Cerebellar cortex (tissue), 1 donor: ENCODE measurements around the gene DOCK4.
A peak's percentile ranks its signal among the peaks of the same experiment; 100 is the strongest.
"Not testable (repeated sequence)": the region's sequence is repeated elsewhere in the genome, so short reads cannot be mapped to it uniquely, and the experiment has no call there.

Source experiments
- DNase-seq: peaks from one replicate; pipeline ENCODE4 v3.0.0-alpha.2; 2015; ENCODE audit warnings: low spot score

Gene DOCK4

DNA sequence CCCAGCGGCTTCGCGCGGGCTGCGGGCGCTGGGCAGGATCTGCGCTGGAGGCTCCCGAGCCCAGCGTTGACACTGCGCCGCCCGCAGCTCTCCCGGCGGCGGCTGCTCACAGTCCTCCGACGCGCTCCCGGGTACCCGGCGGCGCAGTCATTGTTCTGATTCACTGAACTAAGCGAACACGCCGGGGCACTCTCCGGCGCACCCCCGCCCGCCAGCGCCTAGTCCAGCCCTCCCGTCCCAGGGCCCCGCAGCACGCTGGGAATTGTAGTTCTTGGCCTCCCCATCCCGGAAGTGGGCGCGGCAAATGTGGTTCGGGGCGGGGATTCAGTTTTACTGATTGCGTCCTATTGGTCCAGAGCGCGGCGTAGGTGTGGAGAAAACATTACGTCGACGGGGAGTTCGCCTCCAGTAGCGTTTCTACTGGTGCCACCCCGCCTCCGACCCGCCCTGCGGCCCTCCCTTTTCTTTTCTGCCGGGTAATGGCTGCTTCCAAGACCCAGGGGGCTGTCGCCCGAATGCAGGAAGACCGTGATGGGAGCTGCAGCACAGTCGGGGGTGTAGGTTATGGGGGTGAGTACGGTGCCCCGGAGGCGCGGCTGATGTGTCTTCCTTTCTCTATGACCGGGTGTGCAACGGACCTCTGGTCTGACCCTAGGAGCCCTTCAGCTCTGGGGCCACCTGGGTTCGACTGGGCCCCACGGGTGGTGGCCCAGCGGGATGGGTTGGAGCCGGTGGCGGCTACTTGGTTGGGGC, at the start of gene DOCK4, which contains the start of gene ZNF277:
TSS of gene DOCK4 (minus strand) at position 162 of the 753 bp plus-strand sequence. CDS start 261 bp downstream, outside the sequence.
TSS of gene ZNF277 (plus strand) at position 458 of the 753 bp plus-strand sequence. CDS start at position 480, 22 bp downstream.
- peak; percentile 99 for DNase-seq

DNA sequence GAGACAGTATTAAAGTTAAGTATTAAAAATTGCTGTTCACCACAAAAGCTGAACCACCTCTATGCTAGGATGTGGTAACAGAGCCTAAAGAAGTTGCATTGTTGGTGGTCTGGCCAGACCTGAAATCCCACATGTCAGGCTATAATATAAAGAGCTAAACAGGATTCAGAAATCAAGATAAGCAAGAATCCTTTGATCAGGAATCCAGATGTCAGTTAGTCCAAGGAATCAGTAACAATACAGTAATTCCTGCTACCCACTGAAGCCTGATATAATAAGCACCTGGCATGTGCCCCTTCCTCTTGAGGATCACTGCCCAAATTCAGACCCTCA, 49.2 kb upstream of the DOCK4 start:
- DNase-seq = no peak

GRCh38 chr7:112254709-112255387, 48.6 kb upstream of the DOCK4 start:
- DNase-seq = no peak

GRCh38 chr7:112254156-112254555, 48.0 kb upstream of the DOCK4 start:
- no peak for DNase-seq

DNA sequence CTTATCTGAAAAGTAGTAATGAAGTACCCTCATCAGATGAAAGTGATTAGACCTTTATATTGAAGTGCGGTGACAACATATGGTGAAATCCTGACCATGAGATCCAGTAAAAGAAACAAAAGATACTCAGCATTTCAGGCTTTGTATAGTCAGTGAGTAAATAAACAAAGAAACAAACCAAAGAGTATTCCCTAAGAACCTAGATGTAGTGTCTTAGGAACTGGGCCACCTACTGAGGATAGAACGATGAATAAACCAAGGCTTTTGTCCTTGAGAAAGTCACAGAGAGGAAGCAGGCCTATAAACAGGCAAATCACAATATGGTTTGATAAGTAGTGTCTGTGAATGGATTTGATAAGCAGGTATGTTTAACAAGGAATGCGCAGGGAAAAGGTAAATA, 46.5 kb upstream of the DOCK4 start:
- DNase-seq = no peak

- no peak for DNase-seq
These were observed 45.9 kb upstream of the DOCK4 start for GRCh38 chr7:112252141-112252540.

- not testable (repeated sequence) for DNase-seq
These were observed 43.8 kb upstream of the DOCK4 start for GRCh38 chr7:112249967-112250366.

GRCh38 chr7:112248598-112248997, 42.4 kb upstream of the DOCK4 start:
- DNase-seq = no peak

DNA sequence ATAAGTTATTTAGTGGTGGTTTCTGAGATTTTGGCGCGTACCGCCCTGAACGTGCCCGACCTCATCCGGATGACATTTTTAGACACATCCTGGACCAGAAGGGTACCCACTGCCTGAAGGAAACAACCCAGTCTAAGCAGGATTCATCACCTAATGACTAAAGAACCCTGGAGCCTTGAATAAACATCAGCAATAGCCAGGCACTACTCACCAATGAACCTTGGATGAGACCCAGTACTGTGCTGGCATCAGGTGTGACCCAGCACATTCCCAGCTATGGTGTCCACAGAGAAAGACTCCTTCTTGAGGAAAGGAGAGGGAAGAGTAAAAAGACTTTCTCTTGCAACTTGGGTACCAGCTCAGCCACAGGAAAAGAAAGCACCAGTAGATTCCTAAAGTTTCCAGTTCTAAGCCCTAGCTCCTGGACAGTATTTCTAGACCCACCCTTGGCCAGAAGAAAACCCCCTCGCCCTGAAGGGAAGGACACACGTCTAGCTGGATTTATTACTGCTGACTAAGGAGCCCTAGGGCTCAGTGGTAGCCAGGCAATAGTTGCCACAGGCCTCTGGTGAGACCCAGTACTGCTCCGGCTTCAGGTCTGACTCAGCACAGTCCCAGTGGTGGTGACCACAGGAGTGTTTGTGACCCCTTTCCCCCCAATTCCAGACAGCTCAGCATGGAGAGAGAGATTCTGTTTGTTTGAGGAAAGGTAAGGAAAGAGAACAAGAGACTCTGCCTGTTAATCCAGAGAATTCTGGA, 32.8 kb upstream of the DOCK4 start:
- no peak for DNase-seq

DNA sequence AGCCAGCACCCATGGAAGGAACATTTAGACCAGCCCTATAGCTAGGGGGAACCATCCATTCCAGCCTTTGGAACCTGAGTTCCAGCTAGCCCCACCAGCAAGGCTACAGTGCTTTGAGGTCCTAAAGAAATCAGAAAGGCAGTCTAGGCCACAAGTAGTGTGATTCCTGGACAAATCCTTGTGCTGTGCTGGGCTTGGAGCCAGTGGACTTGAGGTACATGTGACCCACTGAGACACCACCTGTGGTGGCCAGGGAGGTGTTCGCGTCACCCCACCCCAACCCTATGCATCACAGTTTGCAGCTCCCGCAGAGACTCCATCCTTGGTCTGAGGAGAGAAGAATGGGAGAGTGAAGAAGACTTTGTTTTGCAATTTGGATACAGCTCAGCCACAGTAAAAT, 32.1 kb upstream of the DOCK4 start:
- DNase-seq = no peak

- DNase-seq = no peak
These were observed 30.4 kb upstream of the DOCK4 start for GRCh38 chr7:112236597-112236996.

DNA sequence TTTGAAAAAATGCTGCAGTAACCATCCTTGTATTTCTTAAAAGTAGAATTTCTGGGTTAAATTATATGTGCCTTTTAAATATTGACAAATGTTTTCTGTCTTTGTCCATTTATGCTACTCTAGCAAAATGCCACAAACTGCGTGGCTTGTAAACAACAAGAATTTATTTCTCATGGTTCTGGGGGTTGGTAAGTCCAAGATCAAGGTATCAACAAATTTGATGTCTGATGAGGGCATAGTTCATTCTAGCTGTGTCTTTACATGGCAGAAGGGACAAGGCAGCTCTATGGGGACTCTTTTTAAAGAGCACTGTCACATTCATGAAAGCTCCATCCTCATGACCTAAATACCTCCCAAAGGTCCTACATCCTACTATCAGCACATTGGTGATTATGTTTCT, 27.9 kb upstream of the DOCK4 start:
- DNase-seq = no peak

DNA sequence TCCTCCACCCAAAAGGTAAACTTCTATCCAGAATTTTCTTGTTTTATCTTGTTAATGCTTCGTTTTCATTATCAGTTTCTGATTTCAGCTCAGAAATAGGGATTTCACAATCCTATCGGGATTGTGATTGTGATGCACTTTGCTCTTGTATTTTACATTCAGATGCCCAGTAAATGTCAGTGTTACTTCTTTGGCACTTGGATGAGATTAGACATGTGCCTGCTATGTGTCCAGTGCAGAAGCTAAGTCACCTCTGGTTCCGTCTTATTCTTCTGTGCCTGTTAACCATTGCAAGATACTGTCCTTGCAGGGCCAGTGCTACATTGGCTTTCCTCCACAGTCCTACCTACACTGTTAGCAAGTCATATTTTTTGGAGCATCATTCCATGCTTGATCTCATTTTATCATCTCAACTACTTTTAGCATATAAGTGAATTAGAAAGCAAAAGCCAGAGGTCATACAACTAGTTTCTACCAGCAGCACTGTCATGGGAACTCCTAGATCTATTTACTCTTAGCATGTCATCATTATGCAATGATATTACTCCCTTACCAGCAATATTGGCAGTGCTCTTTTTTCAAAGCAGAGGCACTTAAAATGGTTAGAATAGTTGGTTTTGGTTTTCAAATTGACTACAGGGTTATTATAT, 27.0 kb upstream of the DOCK4 start:
- DNase-seq = no peak

- DNase-seq = no peak
These were observed 26.2 kb upstream of the DOCK4 start for GRCh38 chr7:112232212-112232978.

DNA sequence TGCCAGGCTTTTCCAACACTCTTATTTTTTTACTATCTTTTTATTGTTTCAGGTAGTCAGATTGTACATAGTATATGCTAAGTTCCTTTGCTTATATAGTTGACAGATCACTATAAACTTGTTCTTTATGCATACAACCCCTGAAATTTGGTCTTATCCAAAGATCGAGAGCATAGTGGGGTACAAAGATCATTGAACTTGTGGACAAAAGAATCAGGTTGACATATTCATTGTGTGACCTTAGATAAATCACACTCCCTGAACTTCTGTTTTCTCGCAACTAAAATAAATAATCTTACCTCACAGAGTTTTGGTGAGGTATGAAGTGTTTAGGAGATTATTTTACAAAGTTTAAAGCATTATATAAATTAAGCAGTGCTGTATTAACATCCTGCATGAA, 22.4 kb upstream of the DOCK4 start:
- no peak for DNase-seq

DNA sequence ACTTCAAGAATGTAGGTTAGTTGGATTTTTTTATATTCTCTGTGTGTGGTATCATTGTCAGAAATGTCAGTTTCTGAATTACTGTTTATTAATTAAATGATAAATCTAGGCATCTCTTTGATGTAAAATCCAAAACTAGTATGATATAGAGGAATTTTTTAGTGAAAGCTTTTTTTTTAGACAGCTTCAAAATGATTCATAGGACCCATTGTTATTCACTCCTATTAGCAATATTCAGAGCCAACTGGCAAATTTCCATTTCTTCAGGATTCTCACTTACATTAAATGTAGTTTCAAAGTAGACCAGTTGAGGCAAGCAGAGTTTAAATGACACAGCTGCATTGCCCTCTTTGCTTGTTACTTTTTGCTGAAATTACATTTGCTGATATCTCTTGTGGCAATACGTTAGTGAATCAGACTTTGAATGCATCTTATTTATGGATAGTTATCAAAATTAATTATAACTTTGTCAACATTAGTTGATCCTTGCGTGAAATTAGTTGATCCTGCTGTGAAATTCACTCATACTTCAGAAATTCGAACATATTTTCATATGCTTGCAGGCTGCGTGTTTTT, 20.6 kb upstream of the DOCK4 start:
- no peak for DNase-seq

- DNase-seq = no peak
These were observed 18.8 kb upstream of the DOCK4 start for GRCh38 chr7:112225006-112225405.

DNA sequence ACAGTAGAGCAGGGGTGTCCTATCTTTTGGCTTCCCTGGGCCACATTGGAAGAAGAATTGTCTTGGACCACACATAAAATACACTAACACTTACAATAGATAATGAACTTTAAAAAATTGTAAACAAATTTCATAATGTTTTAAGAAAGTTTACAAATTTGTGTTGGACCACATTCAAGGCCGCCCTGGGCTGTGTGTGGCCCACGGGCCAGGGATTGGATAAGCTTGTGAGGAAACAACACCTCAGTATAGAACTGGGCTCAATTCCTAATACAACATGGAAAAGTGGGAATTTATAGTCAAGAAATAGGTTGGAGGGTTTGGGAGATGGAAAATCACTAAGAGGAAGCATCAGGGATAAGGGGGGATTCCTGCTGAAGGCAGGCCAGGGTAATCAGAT, 18.0 kb upstream of the DOCK4 start:
- no peak for DNase-seq

DNA sequence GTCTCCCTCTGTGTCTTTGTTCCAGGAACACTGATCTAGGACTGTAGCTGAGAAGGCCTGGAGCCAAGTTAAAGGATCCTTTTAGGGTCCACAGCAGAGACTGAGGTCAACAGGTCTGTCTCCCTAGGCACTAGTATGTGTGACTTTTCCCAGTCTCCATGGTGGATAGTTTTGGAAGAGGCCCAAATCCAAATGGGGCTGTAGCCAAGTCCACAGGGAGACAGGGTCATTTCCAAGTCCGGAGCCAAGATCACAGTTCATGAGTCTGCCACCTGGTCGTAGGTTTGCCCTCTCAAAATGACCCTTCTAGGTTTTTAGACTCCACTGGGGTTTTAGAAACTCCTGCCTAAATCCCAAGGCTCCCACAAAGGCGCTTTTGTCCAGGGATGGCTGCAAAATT, 17.1 kb upstream of the DOCK4 start:
- no peak for DNase-seq

GRCh38 chr7:112220877-112221434, 14.8 kb upstream of the DOCK4 start:
- no peak for DNase-seq

GRCh38 chr7:112215787-112216186, 9.6 kb upstream of the DOCK4 start:
- no peak for DNase-seq
